HG03108 (cell line): ENCODE data around the gene DDX31.

Source experiments
- ATAC-seq: cut with Tn5 transposase; IDR thresholded peaks from one replicate; pipeline ENCODE4 v1.9.1; 2021; ENCODE audit warnings: moderate library complexity; ENCODE audit not compliant: unreplicated experiment

DDX31 gene

GRCh38 chr9:132600326-132600984 is 69.3 kb downstream of the DDX31 start:
- ATAC-seq: no peak

GRCh38 chr9:132597073-132597775 is 72.6 kb downstream of the DDX31 start:
- no peak for ATAC-seq

- no peak for ATAC-seq
Observed at GRCh38 chr9:132596200-132596599, 73.6 kb downstream of the DDX31 start.

DNA sequence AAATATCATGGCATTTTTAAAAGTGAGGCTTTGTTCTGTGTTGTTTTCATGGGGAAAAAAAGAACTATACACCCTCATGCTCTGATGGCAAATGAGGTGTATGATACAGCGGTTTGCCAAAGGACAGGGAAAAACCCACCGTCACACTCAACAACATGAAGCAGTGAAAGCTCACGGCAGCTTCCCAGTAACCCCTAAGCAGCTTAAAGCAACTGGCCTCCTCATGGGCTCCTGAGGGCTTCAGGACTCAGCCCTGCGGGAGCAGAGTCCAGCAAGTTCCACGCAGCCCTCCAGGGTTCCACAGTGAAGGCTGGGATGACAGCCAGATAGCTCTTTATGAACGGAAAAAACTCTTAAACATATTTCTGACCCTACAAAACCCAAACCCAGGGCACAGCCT is 74.5 kb downstream of the DDX31 start:
- no peak for ATAC-seq

DNA sequence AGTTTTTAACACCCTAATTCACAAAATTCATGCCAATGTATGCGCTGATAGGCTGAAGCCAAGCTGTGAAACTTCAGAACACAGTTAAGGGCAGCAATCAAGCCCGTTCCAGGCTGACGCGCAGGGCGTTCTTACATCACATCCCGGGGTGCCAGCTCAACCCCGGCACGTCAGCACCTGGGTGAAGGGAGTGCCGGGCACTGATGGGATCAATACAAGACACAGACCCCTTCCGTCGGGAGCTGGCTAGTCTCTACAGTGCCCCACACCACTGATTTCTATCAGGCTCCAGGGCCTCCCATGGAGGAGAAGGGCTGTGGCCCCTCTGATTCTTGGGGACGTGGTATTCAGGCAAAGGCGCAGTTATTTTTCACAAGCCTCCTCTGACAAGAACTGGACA is 75.4 kb downstream of the DDX31 start:
- ATAC-seq: no peak

DNA sequence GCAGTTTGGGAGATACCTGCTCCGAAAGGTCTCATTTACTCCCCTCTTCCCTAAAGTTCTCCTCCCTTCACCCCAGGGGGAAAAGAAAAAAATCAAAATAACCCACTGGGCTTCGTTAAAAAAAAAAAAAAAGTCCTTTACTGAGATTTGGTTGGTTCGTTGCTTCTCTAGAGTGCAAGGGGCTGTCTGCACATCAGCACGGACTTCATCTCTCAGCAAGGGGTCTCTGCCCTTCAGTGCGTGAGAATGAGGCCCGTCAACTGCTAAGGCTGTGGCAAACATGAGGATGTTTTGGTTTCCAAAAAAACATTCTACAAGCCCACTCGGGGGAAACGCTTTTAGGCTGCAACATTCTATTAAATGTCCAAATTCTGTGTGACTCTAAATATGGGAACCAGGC is 77.3 kb downstream of the DDX31 start:
- ATAC-seq: no peak

DNA sequence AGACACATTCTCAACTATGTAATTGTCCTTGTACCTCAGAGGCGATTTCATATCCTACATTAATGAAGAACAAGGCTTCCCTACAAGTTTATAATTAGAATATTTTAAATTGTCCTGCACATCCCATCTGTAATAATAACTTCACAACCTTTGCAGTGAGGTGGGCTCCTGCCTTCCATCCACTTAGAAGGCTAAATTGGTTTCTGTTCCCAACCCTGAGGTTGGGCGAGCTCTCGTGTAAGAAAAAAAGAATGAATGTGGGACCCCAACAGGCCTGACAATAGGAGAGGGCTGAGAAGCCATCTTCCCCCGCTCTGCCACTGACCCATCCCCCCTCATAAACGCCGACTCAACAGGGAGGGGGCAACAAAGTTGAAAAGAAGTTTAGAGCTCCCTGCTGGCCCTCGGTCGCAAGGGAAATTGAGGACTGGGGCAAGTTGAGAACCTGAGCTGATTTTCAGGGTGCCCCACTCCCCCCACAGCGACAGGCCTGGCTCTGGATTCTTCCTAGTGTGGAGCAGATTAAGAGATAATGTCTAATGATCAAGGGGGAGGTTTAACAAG is 78.0 kb downstream of the DDX31 start:
- ATAC-seq: no peak

DNA sequence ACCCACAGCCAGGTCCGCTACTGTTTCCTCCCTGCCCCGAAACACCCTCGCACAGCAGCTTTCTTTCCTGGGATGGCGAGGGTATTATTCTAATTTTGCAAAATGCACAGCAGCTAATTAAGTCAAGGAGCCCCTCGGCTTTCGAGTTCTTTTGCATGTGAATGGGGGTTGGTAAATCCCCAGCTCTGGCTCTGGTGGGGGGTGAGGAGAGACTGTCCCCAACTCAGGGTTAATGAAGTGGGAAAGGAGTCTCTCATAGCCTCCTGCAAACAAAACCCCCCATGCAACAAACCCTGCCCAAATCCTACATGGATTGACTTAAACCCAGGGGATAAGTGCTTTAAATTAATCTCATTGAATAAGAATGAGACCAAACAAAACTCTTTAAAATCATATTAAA is 78.5 kb downstream of the DDX31 start:
- no peak for ATAC-seq

GRCh38 chr9:132590318-132591182 is 79.2 kb downstream of the DDX31 start:
- no peak for ATAC-seq

DNA sequence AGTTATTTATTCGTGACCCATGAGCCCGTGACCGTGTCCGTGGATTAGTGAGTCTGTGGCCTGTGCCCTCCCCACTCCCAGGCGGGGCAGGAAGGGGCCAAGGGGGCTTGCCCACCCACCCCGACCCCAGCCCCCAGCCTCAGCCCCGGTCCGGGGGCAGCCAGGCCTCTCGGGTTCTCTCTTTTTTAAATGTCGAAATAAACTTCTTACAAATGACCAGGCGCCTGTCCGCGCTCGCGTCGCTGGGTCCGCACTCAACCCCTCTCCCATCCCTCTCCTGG is 79.8 kb downstream of the DDX31 start:
- ATAC-seq: no peak

DNA sequence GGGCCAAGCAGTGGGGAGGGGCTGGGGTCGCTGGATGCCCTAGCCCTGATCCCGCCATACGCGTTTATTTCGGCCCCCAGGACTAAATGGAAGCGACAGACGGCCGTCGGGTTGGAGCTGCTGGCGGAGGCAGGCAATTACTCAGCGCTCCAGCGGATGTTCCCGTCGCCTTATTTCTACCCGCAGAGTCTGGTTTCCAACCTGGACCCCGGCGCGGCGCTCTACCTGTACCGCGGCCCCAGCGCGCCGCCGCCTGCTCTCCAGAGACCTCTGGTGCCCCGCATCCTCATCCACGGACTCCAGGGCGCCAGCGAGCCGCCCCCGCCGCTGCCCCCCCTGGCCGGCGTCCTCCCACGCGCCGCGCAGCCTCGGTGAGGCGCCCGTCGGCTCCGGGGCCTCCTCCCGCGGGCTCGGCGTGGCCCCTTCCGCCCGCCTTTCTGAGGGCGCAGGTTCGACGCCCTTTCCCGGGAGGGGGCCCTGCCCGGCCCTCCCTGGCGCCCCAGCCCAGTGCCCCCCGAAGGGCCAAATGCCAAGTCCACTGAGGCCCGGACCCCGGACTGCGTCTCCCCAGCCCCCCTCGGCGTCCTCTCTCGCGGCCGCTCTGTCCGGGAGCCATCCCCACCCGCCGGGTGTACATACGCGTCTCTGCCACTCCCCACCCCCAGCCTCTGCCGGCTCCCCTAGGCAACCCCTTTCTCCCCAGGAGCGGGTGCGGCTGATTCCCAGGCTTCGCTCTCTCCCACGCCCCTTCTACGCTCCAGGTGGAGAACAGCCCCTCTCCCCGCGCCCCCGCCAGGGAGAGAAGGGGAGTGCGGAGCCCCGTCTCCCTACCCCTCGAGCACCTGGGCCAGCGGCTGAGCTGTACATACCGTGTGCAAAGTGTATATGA is 80.4 kb downstream of the DDX31 start:
- ATAC-seq: no peak

DNA sequence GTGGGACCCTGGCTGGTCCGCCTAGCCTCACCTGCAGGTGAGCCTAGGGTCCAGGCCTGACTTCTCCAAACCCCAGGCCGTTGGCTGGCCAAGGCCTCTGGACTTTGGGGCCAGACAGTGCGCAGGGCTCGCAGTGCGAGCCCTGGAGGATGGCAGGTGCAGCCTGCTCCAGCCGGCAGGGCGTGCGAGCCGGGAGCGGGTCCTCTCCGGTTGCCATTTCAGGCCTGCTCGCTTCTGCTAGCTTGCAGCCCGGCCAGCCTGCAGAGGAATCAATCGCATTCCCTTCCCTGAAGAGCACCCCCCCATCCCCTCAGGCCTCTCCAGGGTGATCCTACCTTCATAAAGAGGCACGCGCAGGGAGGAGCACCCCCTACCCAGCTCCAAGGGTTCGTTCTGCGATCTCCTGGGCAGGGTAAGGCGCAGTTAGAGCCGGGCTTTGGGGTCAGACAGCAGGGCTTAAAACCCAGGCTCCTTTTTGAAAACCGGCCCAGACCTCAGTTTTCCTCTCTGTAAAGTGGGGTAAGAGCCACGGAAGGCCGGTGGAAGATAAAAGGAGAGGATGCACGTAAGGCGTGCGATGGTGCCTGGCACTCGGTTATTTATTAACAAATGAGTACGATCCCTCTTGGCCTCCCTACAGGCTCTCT is 81.2 kb downstream of the DDX31 start:
- no peak for ATAC-seq

GRCh38 chr9:132588098-132588497 is 81.7 kb downstream of the DDX31 start:
- no peak for ATAC-seq

GRCh38 chr9:132587592-132587955 is 82.2 kb downstream of the DDX31 start:
- ATAC-seq: no peak

DNA sequence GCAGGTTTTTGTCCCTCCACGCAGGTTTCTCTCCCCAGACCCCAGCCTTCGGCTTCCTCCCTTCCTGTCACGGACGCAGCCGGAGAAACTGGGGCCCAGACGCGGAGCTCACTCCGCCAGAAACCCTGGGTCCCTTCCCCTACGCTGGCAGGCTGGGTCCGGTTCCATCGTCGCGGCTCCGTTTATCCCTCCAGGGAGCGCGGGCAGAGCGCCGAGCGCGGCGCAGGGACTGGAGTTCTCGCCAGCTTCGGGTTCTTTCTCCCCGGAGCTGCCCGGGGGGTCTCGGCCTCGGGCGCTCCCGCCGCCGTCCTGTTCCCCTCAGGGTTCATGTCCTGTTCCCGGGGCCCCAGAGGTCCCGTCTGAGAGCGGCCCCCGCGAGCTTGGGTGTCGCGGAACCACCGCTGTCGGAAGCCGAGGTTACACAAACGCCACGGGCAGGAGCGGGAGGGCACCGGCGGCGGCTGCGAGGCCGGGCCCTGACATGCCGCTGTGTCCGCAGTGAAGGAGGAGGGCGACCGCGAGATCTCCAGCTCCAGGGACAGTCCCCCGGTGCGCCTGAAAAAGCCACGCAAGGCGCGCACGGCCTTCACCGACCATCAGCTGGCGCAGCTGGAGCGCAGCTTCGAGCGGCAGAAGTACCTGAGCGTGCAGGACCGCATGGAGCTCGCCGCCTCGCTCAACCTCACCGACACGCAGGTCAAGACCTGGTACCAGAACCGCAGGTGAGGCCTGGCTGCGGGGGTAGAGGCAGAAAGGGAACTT is 82.8 kb downstream of the DDX31 start:
- no peak for ATAC-seq

- no peak for ATAC-seq
Observed at GRCh38 chr9:132585954-132586829, 83.6 kb downstream of the DDX31 start.

DNA sequence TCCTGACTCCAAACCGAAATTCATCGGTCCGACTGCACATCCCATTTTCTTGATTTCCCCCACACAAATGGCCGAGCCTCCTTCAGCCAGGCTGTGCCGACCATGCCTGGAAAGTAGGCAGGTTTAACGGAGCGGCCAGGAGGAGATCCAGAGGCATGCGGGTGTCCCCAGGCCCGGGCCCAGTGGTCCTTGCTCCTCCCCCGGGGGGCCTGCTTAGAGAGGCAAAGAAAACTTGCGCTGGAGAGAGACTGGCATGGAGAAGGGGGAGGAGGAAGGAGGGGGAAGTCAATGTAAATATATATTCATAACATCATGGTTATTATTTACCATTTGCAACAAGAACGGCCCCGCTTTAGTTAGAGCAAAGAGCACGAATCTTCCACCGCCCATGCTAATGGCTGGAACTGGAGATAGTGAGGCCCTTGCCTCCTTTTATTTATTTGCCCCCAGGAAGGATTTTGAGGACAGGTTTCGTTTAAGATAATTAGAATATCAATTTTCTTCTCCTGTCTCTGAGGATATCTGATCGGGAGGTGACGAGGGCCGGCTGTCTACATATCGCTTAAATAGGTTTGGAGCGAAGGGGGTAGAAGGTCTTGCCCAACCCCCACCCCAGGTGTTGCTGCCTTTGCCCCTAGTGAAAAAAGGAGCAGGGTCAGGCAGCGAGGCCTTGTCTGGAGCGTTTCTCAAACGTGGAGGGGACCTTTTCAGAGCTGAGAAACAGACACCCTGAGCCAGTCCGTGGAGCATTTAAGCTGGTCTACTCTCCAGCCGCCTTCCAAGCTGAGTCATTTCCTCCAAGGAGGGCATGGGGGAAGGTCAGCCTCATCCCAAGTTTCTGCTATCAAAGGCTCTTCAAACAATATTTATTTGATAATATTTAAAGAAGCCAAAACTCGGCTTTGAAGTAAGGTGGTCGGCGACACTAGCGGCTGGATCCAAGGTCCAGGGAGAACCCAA is 84.9 kb downstream of the DDX31 start:
- no peak for ATAC-seq
